GM12878 (cell line): ENCODE results near the gene CD33. TPM values are rescaled to one million over a fixed set of nuclear protein-coding genes. Genes with fewer than 3 reads are reported as not detected.

ENCODE experiments used
- ATAC-seq: fragments of 200-7000 bp; cut with Tn5 transposase; 3 replicates; pipeline ENCODE4 v1.9.1; 2020; ENCODE audit warnings: mild to moderate bottlenecking, moderate library complexity
- BruUV-seq: library from RNA; stranded (reverse); fragments of 400-500 nt; replicated peaks from 2 replicates; lab custom pipeline; 2021; lab: Mats Ljungman, UMichigan
- CTCF ChIA-PET: fragments of 300-600 bp; sonication (Branson Sonifier 250); formaldehyde crosslinking; extraction: SDS; loops from one replicate; lab custom pipeline; 2021; ENCODE audit warnings: inconsistent platforms; lab: Yijun Ruan, JAX
- POLR2A ChIA-PET: fragments of 350-600 bp; formaldehyde crosslinking; extraction: SDS; loops from one replicate; lab custom pipeline; 2021; ENCODE audit warnings: inconsistent platforms; lab: Charles Lee
- RAD21 ChIA-PET: fragments of 300-600 bp; sonication (Branson Sonifier 250); formaldehyde crosslinking; loops from one replicate; lab custom pipeline; 2023; ENCODE audit warnings: antibody characterized with exemption; ENCODE audit not compliant: unreplicated experiment; lab: Charles Lee
- SMC1A ChIA-PET: fragments of 300-600 bp; sonication (Branson Sonifier 250); formaldehyde crosslinking; loops from one replicate; lab custom pipeline; 2023; ENCODE audit not compliant: unreplicated experiment, uncharacterized antibody; lab: Charles Lee
- DNase-seq: peaks from one replicate; pipeline ENCODE4 v3.0.0-alpha.2; 2011; ENCODE audit warnings: low read depth, low spot score
- FAIRE-seq: peaks from 3 replicates; lab custom pipeline; 2011; peaks lifted over from hg19 to GRCh38; lab: Jason Lieb, UNC
- H2AFZ ChIP-seq: 2 replicates; pipeline ENCODE4 v1.6.0; 2011; ENCODE audit warnings: low read depth, low read length, control low read depth; ENCODE audit not compliant: control insufficient read depth
- H3K27ac ChIP-seq: 2 replicates; pipeline ENCODE4 v1.5.1; 2011; ENCODE audit warnings: control low read depth; ENCODE audit not compliant: control insufficient read depth, insufficient read depth
- H3K27me3 ChIP-seq, 2 experiments: replicated peaks in 1 of 2; 2 replicates each; pipeline versions ENCODE4 v1.6.0 to v1.6.1; 2011; ENCODE audit warnings: low read length in 1 of 2; ENCODE audit not compliant: control insufficient read depth in 2 of 2, insufficient read depth in 2 of 2
- H3K36me3 ChIP-seq, 2 experiments: 2 replicates each; pipeline ENCODE4 v1.5.1; 2011; ENCODE audit warnings: low read length in 1 of 2; ENCODE audit not compliant: control insufficient read depth in 2 of 2, insufficient read depth in 2 of 2
- H3K4me1 ChIP-seq: 2 replicates; pipeline ENCODE4 v1.6.1; 2011; ENCODE audit warnings: mild to moderate bottlenecking, low read length, moderate library complexity, mixed read lengths; ENCODE audit not compliant: control insufficient read depth, insufficient read depth
- H3K4me2 ChIP-seq: 2 replicates; pipeline ENCODE4 v1.6.0; 2011; ENCODE audit warnings: control low read depth; ENCODE audit not compliant: control insufficient read depth, insufficient read depth
- H3K4me3 ChIP-seq: fragments of 200-600 bp; sonication (generic); 2 replicates; pipeline ENCODE4 v1.5.1; 2016
- H3K79me2 ChIP-seq: 2 replicates; pipeline ENCODE4 v1.6.0; 2011; ENCODE audit warnings: low read length; ENCODE audit not compliant: control insufficient read depth, insufficient read depth
- H3K9ac ChIP-seq: 2 replicates; pipeline ENCODE4 v1.8.0; 2011; ENCODE audit warnings: low read length, control low read depth, mixed read lengths; ENCODE audit not compliant: control insufficient read depth, insufficient read depth
- H3K9me3 ChIP-seq: replicated peaks from 3 replicates; pipeline ENCODE4 v1.5.1; 2011; ENCODE audit warnings: mild to moderate bottlenecking, low read length; ENCODE audit not compliant: control insufficient read depth, insufficient read depth
- H4K20me1 ChIP-seq: 2 replicates; pipeline ENCODE4 v1.6.0; 2011; ENCODE audit not compliant: control insufficient read depth, insufficient read depth
- IRF3 ChIP-seq: fragments of 450-650 bp; IDR thresholded peaks from 2 replicates; pipeline ENCODE4 v1.6.1; 2014; ENCODE audit warnings: mild to moderate bottlenecking
- NFIC ChIP-seq: IDR thresholded peaks from 2 replicates; pipeline ENCODE4 v1.6.1; 2012; ENCODE audit warnings: low read depth, mild to moderate bottlenecking, inconsistent platforms, low read length, moderate library complexity
- NFYB ChIP-seq: IDR thresholded peaks from 2 replicates; pipeline ENCODE4 v1.6.1; 2011; ENCODE audit warnings: low read depth, mild to moderate bottlenecking, low read length, improper control_type of control experiment, moderate library complexity; ENCODE audit not compliant: insufficient read depth
- SMAD1 ChIP-seq: fragments of 450-650 bp; IDR thresholded peaks from 2 replicates; pipeline ENCODE4 v1.6.1; 2018; ENCODE audit warnings: mild to moderate bottlenecking, low read depth; ENCODE audit not compliant: partially characterized antibody
- SMC3 ChIP-seq: IDR thresholded peaks from 2 replicates; pipeline ENCODE4 v1.6.1; 2011; ENCODE audit warnings: low read length, improper control_type of control experiment, borderline replicate concordance
- SREBF2 ChIP-seq: IDR thresholded peaks from 2 replicates; pipeline ENCODE4 v1.6.1; 2012; ENCODE audit warnings: mild to moderate bottlenecking, low read length
- YY1 ChIP-seq: IDR thresholded peaks from 2 replicates; pipeline ENCODE4 v1.6.1; 2011; ENCODE audit warnings: low read depth, mild to moderate bottlenecking, low read length
- ZBTB40 ChIP-seq: fragments of 450-650 bp; IDR thresholded peaks from 2 replicates; pipeline ENCODE4 v1.6.1; 2016; ENCODE audit warnings: mild to moderate bottlenecking, moderate library complexity, borderline replicate concordance
- WGBS: methylation state at CpG from one replicate; pipeline ENCODE4 v1.1.6; 2016; ENCODE audit warnings: low lambda C conversion rate; ENCODE audit not compliant: insufficient replicate concordance, insufficient coverage; ENCODE audit errors: missing lambda C conversion rate; 5-methylcytosine and 5-hydroxymethylcytosine counted together
- in situ Hi-C: fragments of 300-500 bp; cut with MboI; formaldehyde crosslinking; loops from 9 replicates; pipeline ENCODE4 v1.14.3; 2018; ENCODE audit warnings: mixed read lengths
- intact Hi-C: fragments of 100-400 bp; cut with micrococcal nuclease; formaldehyde crosslinking; loops from one replicate; pipeline ENCODE4 v1.14.2; 2022; ENCODE audit not compliant: unreplicated experiment
- polyA plus RNA-seq, 11 experiments: library from polyadenylated mRNA; depleted of rRNA in 4 of 11; unstranded in 6 of 11; stranded (reverse) in 5 of 11; fragments of >200 nt; fragmentation: Nextera tagmentation in 4 of 11; fragmentation: Illumina TruSeq in 1 of 11; extraction: Ambion mirVana in 4 of 11; extraction: Trizol in 1 of 11; gene quantifications; 1 replicate in 1 of 11; 2 replicates in 10 of 11; pipeline versions ENCODE4 v1.2.1 to v1.2.3, GENCODE V29; 2011 to 2016; ENCODE audit warnings: inconsistent platforms in 2 of 11, missing spikeins in 2 of 11, low read depth in 1 of 11
- total RNA-seq, 4 experiments: library from RNA; depleted of rRNA in 3 of 4; stranded (reverse); fragments of >200 nt in 3 of 4; fragmentation: Illumina TruSeq in 1 of 4; extraction: Trizol in 1 of 4; gene quantifications; 2 replicates each; pipeline versions ENCODE4 v1.2.1 to v1.2.3, GENCODE V29; 2013 to 2021

CD33 gene
- total and polyA plus RNA-seq, 10 of the 15 experiments (the other 5 are each of a cell fraction or from before 2014, with no cell fraction given), result 0.29 to 17.9 (median 0.72) TPM; not detected in 1

DNA sequence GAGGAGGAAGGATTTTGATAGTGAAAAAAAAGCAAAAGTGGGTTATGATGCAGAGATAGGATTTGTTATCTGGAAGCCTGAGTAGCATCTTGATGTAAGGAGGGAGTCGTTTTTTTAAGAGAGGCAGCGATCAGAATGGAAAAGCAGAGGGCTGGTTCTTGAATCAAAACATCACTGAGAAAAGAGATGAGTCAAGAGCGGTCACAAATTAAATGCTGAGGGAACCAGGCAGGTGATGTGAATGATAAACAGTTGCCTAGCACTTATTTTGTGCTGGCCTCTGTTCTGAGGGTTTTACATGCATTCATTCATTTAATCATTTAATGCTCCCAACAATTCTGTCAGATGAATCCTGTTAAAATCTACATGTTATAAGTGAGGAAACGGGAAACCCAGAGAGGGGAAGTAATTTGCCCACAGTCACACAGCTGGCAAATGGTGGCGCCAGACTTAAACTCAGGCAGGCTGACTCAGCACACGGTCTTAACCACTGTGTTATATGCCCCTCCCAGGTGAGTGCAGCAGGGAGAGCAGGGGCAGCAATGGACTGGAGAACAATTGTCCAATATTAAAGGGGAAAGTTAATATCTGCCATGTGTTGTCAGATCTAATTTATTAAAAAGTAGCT lies 47.4 kb downstream of the CD33 start:
- FAIRE-seq (no peak), ATAC-seq (0 out of 3 replicates have a peak, but pooled peaks have one; percentile 33), DNase-seq (no peak)
- in situ Hi-C loops (no loop called here), intact Hi-C loops (no loop called here)
- Histone ChIP-seq H3K36me3 (no peaks in the 10 kb centered on the region), H3K9me3 (no peaks in the 10 kb centered on the region), H3K9ac (no peak overlapping the region), H4K20me1 (no peaks in the 10 kb centered on the region), H3K4me2 (no peak overlapping the region), H3K4me3 (no peak overlapping the region), H2AFZ (no peak overlapping the region; the same call in 1 of the 2 replicates), H3K4me1 (no peaks in the 10 kb centered on the region), H3K79me2 (no peaks in the 10 kb centered on the region), H3K27ac (no peak overlapping the region), H3K27me3 (no peaks in the 10 kb centered on the region)
- CTCF ChIA-PET, result interaction anchor here (1.4 to 4.4 kb wide), 2 partner anchors 12 to 113 kb away, joined by 3 to 21 read pairs; no protein-coding TSS in a partner anchor
- TF ChIP-seq SREBF2 (no peak), YY1 (peak; percentile 62; the same call in 1 of the 2 replicates), SMC3 (no peak)
- RAD21 ChIA-PET, result no interaction called here
- WGBS, result 11% methylated on average over 6 of the region's 6 CpGs
- SMC1A ChIA-PET, result no interaction called here
- POLR2A ChIA-PET, result interaction anchor here (0.7 kb wide), 1 partner anchor 11 kb away, joined by 3 read pairs; no protein-coding TSS in a partner anchor
- no TSS peak for BruUV-seq

- POLR2A ChIA-PET, result no interaction called here
- Histone ChIP-seq H3K36me3 (no peaks in the 10 kb centered on the region), H3K9me3 (no peaks in the 10 kb centered on the region; the same call in 2 of the 3 replicates), H3K4me2 (no peak overlapping the region), H3K27ac (no peak overlapping the region), H3K4me3 (no peak overlapping the region), H3K4me1 (no peaks in the 10 kb centered on the region), H3K9ac (no peak overlapping the region), H4K20me1 (no peaks in the 10 kb centered on the region), H3K79me2 (no peaks in the 10 kb centered on the region), H2AFZ (no peak overlapping the region), H3K27me3 (no peaks in the 10 kb centered on the region)
- WGBS, result 32% methylated on average over 8 of the region's 8 CpGs
- DNase-seq, result no peak
- no peak for ATAC-seq
- intact Hi-C loops, result no loop called here
- FAIRE-seq, result no peak
- RAD21 ChIA-PET, result no interaction called here
- CTCF ChIA-PET, result interaction anchor here (0.9 kb wide), 1 partner anchor 14 kb away, joined by 4 read pairs; no protein-coding TSS in a partner anchor
- SMC1A ChIA-PET, result no interaction called here
- no TSS peak for BruUV-seq
- in situ Hi-C loops, result no loop called here
- TF ChIP-seq ZBTB40 (no peak), SMAD1 (no peak), IRF3 (no peak), NFIC (no peak), NFYB (no peak)
These were observed 49.3 kb downstream of the CD33 start for GRCh38 chr19:51274049-51274770.
